HFFc6 (cell line): ENCODE measurements around the gene TTC7B. TPM values are rescaled to one million over a fixed set of nuclear protein-coding genes. Genes with fewer than 3 reads are reported as not detected.

Experiments
- DNase-seq: peaks from one replicate; pipeline ENCODE4 v3.0.0-alpha.2; 2018
- H3K27ac Mint-ChIP-seq: 2 replicates; pipeline ENCODE4 v1.8.0; 2020; ENCODE audit warnings: mild to moderate bottlenecking, mixed read lengths
- H3K27me3 Mint-ChIP-seq: 2 replicates; pipeline ENCODE4 v1.8.0; 2021; ENCODE audit warnings: mild to moderate bottlenecking, moderate library complexity, mixed read lengths; ENCODE audit not compliant: insufficient read depth
- H3K36me3 Mint-ChIP-seq: 2 replicates; pipeline ENCODE4 v1.8.0; 2021; ENCODE audit warnings: low read depth, mixed read lengths
- H3K4me1 Mint-ChIP-seq: 2 replicates; pipeline ENCODE4 v1.8.0; 2020; ENCODE audit warnings: low read depth, mixed read lengths
- H3K4me3 Mint-ChIP-seq: 2 replicates; pipeline ENCODE4 v1.8.0; 2020; ENCODE audit warnings: mild to moderate bottlenecking, moderate library complexity, mixed read lengths
- H3K9me3 Mint-ChIP-seq: 2 replicates; pipeline ENCODE4 v1.8.0; 2020; ENCODE audit warnings: mild to moderate bottlenecking, mixed read lengths
- total RNA-seq, 6 experiments: library from RNA; stranded (reverse); fragmentation: NEBNext Ultra II Directional; extraction: Animal tissue kit (Norgen Biotek cat#: 25700); gene quantifications; 2 replicates in 1 of 6; 3 replicates in 5 of 6; pipeline ENCODE4 v1.2.3, GENCODE V29; 2021
- TF ChIP-seq, protein P1 (sequence below): fragments of 200-600 bp; sonication (generic); IDR thresholded peaks from 2 replicates; pipeline ENCODE4 v1.5.0; 2021; ENCODE audit warnings: antibody characterized with exemption, mild to moderate bottlenecking

The TTC7B gene
- total RNA-seq, 6 experiments from 2014 or later, result 34.6 to 46.9 (median 40.9) TPM

DNA sequence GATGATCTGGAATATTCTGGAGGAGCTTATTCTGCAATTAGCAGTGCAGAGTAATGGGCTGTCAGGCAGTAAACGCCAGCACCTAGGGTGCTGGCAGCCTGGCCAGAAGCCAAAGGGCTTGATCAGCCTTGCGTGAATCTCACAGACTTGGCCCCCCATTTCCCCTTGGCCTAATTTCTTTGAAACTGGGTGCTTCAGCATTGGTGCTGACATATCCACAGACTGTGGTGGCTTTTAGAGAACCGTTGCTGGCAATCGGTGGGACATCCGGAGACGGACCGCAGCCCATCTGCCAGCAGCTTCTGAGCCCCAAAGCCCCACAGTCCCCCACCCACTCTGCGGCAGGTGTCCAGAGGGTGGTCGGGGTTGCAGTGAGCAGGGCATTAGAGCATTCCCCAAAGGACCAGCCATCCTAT is 262.3 kb downstream of the TTC7B start:
- DNase-seq, result no peak
- Mint-ChIP-seq H3K36me3 (no peaks in the 10 kb centered on the region), H3K4me1 (no peaks in the 10 kb centered on the region), H3K27me3 (peaks cover 1% of the 10 kb centered on the region), H3K4me3 (no peak overlapping the region), H3K9me3 (no peaks in the 10 kb centered on the region), H3K27ac (no peak overlapping the region)
- TF ChIP-seq, protein P1, sequence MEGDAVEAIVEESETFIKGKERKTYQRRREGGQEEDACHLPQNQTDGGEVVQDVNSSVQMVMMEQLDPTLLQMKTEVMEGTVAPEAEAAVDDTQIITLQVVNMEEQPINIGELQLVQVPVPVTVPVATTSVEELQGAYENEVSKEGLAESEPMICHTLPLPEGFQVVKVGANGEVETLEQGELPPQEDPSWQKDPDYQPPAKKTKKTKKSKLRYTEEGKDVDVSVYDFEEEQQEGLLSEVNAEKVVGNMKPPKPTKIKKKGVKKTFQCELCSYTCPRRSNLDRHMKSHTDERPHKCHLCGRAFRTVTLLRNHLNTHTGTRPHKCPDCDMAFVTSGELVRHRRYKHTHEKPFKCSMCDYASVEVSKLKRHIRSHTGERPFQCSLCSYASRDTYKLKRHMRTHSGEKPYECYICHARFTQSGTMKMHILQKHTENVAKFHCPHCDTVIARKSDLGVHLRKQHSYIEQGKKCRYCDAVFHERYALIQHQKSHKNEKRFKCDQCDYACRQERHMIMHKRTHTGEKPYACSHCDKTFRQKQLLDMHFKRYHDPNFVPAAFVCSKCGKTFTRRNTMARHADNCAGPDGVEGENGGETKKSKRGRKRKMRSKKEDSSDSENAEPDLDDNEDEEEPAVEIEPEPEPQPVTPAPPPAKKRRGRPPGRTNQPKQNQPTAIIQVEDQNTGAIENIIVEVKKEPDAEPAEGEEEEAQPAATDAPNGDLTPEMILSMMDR, result no peak

DNA sequence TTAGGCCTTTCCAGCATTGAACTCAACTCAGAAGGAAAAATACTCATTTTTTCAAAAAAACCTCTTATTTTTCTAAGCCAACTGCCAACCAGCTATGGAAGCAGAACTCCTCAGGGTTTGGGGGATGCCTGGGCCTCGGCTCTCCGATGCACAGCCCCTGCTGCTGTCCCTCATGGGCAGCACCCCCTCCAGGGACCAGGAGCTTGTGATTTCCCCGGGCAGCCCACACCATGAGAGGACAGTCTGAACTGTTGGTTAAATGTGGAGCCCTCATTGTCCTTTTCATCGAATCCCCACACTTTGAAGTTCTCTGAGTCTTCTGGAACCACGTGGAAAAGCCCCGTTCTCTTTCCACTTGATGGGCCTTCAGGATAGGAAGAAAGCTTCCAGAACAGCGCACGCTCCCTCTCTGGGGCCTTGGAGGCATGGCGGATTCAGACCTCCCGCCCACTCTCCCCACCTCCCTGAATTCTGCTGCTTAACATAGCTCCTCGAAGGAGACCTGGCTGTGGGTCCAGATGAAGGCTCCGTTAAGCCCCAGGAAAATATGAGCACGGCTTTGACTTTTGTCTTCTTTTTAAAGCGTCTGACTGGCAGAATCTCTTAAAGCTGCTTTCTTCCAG is 262.8 kb downstream of the TTC7B start:
- H3K9me3 Mint-ChIP-seq, result no peaks in the 10 kb centered on the region
- no peaks in the 10 kb centered on the region for H3K4me1 Mint-ChIP-seq
- H3K36me3 Mint-ChIP-seq, result no peaks in the 10 kb centered on the region
- peaks cover 1% of the 10 kb centered on the region for H3K27me3 Mint-ChIP-seq
- no peak overlapping the region for H3K4me3 Mint-ChIP-seq
- TF ChIP-seq, protein P1, result no peak
- DNase-seq, result no peak
- H3K27ac Mint-ChIP-seq, result no peak overlapping the region

DNA sequence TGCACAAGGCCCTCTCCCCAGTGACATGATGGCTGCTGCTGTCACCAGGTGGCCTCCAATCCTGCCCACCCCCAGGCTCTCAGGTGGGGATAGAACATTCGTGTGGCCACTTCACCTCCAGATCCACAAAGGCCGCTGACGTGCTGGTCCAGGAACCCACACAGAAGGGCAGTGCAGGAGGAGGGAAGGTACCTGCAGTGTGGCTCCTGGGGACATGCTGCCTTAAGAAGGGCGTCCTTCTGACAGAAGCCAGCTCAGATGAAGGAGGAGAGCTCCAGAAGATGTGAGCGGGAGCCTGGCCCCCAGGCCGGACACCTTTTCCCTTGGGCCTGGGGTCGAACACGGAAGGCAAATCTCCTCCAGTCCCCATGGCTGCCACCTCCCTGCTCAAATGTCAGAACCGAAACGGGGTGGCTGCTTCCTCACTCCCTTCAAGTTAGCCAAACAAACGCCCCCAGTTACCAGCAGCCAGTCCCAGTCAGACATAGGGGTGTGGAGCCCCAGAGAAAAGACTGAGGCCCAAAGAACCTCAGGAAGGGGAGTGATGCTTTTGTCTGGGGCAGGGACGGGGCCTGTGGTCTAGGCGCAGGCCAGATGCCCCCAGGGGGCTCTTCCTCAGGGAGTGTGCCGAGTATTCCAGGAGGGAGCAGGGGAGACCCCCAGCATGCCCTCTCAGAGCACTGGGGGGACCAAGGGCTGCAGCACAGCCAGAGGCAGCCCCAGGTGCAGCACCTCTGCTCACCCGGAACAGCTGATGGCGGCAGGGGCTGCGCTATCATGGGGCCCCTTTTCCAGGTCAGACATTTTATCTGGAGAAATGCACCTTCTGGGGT is 263.5 kb downstream of the TTC7B start:
- H3K4me1 Mint-ChIP-seq, result no peaks in the 10 kb centered on the region
- H3K4me3 Mint-ChIP-seq, result no peak overlapping the region
- TF ChIP-seq, protein P1, result no peak
- H3K27me3 Mint-ChIP-seq, result peaks cover 1% of the 10 kb centered on the region
- DNase-seq, result no peak
- H3K27ac Mint-ChIP-seq, result no peak overlapping the region
- no peaks in the 10 kb centered on the region for H3K9me3 Mint-ChIP-seq
- no peaks in the 10 kb centered on the region for H3K36me3 Mint-ChIP-seq

DNA sequence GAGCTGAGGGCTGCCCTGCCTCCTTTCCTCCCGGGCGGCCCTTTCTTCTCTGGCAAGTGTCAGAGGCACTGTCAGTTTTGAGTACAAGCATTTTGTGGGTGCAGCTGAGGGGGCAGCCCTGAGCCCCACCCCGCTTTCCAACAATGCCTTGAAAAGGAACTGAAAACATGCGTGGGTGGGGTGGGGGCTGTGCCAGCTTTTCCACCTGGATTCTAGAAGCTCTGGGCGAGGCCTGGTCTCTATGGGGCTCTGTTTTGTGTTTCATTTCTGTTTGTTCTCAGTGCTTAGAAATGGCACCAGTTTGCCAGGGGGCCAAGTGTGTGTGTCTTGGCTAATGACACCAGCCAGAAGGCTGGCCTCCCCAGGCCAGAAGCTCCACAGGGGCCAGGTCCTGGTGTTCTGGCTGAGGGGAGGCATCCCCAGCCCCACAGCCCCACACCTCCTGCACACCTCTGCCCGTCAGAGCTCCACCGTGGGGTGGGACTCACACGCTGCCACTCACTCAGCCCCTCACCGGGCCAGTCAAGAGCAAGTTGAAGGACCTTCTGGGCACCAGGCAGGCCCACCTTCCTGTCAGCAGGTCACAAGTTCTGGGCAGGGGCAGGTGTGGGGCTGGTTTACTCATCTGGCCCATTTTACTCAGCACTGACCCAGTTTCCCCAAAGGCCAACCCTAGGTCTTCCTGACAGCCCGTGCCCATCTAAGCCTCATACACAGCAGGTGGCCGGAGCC is 264.3 kb downstream of the TTC7B start:
- Mint-ChIP-seq H3K36me3 (no peaks in the 10 kb centered on the region), H3K27ac (no peak overlapping the region), H3K9me3 (no peaks in the 10 kb centered on the region), H3K4me1 (no peaks in the 10 kb centered on the region), H3K4me3 (no peak overlapping the region), H3K27me3 (peaks cover 1% of the 10 kb centered on the region)
- TF ChIP-seq, protein P1, result no peak
- no peak for DNase-seq

DNA sequence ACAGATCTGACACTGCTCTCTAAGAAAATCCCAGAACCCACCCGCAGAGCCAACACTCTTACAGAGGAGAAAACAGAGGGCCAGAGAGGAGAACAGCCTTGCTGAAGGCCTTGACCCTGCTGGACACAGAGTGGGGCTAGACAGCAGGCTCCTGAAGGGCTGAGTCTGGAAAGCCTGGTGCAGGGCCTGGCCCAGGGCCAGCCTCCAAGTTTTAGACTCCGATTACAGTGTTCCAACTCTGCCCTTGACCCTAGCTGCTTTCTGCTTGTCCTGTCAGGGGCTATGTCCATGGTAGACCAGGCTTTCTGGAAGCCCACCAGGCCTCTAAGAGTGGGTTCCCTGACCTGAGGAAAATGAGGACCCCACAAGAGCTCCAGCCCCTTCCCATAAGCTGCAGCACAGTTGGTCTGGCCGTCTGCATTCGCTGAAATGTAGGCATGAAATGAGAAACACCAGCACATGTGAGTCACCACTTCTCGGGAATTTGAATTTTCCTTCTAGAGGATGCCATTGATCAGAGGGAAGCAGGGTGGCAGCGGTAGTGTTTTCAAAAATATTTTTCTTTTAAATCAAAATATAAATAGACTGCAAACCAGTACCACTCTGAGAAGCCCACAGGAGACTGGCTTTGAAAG is 265.0 kb downstream of the TTC7B start:
- TF ChIP-seq, protein P1, result no peak
- DNase-seq, result peak; percentile 4
- peaks cover 1% of the 10 kb centered on the region for H3K27me3 Mint-ChIP-seq
- no peaks in the 10 kb centered on the region for H3K4me1 Mint-ChIP-seq
- H3K9me3 Mint-ChIP-seq, result no peaks in the 10 kb centered on the region
- H3K36me3 Mint-ChIP-seq, result no peaks in the 10 kb centered on the region
- no peak overlapping the region for H3K4me3 Mint-ChIP-seq
- H3K27ac Mint-ChIP-seq, result no peak overlapping the region
